LNCAP (cell line): ENCODE measurements around the gene LAMB3.

Experiments used
- TF ChIP-seq, protein P1 (sequence below): fragments of 450-650 bp; IDR thresholded peaks from 2 replicates; pipeline ENCODE4 v1.5.1; 2017; ENCODE audit warnings: mild to moderate bottlenecking

LAMB3 gene

DNA sequence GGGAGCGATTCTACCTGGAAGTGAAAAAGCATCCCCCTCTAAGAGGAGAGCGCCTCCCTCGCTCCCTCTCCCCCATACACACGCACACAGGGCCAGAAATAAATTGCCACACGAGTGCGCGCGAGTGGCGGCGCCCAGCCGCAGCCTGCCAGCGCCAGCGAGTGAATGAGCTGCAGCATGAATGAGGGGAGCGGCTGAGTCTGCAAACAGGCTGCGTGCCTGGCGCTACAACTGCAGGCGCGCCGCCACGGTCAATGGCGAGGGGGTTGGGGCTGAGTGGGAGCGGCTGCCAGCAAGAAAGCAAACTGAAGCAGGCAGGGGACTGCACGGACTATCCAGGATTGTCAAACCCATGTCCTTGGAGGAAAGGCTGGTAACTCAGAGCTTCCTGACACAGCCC lies 66.6 kb downstream of the LAMB3 start:
- TF ChIP-seq, protein P1, sequence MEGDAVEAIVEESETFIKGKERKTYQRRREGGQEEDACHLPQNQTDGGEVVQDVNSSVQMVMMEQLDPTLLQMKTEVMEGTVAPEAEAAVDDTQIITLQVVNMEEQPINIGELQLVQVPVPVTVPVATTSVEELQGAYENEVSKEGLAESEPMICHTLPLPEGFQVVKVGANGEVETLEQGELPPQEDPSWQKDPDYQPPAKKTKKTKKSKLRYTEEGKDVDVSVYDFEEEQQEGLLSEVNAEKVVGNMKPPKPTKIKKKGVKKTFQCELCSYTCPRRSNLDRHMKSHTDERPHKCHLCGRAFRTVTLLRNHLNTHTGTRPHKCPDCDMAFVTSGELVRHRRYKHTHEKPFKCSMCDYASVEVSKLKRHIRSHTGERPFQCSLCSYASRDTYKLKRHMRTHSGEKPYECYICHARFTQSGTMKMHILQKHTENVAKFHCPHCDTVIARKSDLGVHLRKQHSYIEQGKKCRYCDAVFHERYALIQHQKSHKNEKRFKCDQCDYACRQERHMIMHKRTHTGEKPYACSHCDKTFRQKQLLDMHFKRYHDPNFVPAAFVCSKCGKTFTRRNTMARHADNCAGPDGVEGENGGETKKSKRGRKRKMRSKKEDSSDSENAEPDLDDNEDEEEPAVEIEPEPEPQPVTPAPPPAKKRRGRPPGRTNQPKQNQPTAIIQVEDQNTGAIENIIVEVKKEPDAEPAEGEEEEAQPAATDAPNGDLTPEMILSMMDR = peak; percentile 31; the same call in 1 of the 2 replicates

DNA sequence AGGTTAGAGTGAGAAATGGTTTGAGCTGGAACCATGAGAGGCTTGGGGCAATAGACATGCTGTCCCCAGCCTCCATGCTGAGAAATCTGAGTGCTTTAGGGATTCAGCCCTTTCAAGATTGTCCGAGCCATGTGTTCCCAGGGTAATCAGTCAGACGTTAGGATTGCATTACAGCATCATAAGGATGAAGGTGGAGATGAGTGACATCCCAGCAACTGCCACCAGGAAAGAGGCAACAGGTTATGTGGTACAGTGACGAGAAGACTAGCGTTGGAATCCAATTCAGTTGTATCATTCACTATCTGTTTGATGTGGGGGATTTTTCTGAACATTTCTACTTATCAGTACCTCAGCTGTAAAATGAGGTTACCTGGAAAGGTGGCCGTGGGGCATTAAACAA lies 67.0 kb downstream of the LAMB3 start:
- TF ChIP-seq, protein P1 = no peak

DNA sequence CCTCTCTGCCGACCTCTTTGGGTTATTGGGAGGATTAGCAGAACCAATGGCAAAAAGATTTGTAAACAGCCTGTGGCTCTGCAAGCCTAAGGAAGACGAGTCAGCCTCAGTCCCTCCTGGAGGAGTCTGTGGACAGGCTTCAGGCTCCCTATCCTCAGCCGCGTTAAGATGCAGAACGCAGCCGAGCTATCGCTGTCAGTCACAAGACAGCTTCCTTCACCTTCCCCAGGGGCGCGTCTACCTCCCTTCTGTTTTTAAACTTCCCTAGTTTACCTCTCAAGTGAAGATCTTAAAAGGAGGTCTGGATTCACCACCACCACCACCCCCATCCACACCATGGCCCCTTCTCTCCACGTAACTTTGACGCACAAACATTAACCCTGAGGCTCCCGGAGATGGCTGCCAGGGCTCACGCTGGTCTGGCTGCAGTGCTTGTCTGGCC lies 68.0 kb downstream of the LAMB3 start:
- TF ChIP-seq, protein P1 = no peak

DNA sequence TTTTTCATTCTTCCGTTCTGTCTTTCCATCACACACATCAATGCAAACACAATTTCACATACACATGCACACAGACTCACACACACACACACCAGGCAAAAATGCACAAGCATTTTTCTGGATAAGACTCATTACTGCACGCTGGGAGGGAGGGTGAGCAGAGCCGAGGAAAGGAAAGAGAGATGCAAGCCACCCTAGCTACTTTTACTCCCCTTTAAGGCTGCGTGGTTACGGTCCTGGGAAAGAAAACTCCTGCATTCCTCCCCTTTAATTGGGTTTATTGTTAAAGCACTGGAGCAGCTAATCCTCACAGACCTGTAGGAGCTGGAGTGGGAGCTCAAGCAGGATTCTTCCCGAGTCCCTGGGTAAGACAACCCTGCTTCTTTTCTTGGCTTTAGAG lies 68.8 kb downstream of the LAMB3 start, which contains the start of gene CAMK1G:
TSS of gene CAMK1G (plus strand) at position 307 of the 400 bp plus-strand sequence. CDS start 11,270 bp downstream, outside the sequence.
- TF ChIP-seq, protein P1 = no peak

DNA sequence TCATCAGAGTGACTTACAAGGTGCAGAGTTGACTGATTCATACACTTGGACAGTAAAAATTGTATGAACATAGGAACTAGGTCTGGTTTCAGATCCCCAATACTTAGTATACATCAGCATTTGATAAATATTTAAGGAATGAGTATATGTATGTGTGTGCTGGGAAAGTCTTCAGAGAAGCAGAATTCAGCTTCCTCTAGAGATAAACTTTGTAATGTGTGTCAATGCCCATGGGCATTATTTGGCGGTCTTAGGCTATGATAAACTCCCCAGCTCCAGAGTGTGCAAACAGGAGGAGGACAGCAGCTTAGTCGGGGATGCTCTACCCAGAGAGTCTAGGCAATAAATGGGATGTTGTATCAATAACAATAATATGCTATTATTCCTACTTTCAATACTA lies 71.6 kb downstream of the LAMB3 start:
- TF ChIP-seq, protein P1 = no peak

DNA sequence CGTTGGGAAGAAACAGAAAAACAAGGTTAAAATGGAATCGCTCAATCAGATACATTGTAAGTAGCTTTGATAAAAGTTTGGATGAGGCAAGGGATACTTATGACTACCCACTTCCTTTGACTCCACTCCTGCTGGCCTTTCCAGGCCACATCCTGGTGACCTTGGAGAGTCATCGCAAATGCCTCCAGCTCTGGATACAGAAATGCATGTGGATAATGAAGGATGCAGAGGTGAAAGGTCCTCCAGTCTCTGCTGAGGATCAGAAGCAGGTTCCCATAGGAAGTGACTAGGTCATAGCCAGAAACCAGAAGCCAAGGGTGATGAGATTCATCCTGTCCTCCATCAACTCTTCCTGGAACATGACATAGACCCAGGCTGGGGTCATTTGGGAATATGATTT lies 74.9 kb downstream of the LAMB3 start:
- TF ChIP-seq, protein P1 = no peak

DNA sequence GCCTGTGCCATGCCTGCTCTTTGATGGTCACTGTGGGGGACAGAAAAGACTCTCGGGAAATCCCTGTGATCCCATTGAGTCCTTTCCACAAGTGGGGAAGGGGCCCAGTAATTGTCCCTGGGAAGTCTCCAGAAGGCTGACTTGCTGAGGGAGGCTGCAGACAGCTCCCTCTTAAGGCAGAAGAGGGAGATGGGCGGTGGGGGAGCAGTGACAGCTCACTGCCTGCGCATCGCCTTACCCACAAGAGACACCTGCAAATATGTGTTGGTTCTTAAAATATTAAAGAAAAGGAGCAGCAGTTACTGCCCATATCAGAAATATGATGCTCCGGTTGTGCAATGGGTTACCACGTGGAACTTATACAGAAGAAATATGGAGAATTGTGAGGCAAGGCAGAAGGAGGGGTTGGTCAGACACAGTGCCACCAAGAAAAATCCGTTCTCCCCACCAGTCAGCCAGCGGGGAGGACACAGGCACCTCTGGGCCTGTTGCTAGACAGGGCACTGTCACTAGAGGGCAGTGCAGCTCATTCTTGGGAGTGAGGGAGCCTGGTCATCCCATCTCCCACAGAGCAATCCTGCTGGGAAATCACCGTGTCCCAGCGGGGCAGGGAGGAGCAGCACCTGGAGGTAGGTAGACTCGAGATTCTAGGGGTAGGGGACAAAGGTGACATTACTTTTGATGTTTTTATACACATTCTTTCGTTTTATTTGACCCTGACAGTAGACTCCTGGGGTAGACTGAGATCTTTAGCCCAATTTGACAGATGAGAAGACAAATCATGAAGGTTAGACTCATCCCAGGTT lies 75.6 kb downstream of the LAMB3 start:
- TF ChIP-seq, protein P1 = peak; percentile 99
